Panc1 (cell line): ENCODE results near the gene PTGIS. TPM values are rescaled to one million over a fixed set of nuclear protein-coding genes. Genes with fewer than 3 reads are reported as not detected.

Experiments used
- ATAC-seq: fragments of 200-7000 bp; cut with Tn5 transposase; 2 replicates; pipeline ENCODE4 v1.9.1; 2020; ENCODE audit warnings: mild to moderate bottlenecking, moderate library complexity
- BruUV-seq: library from RNA; stranded (reverse); fragments of 400-500 nt; replicated peaks from 2 replicates; lab custom pipeline; 2021; lab: Mats Ljungman, UMichigan
- CTCF ChIA-PET: fragments of 300-600 bp; sonication (Branson Sonifier 250); formaldehyde crosslinking; loops from one replicate; lab custom pipeline; 2022; ENCODE audit warnings: antibody characterized with exemption; lab: Charles Lee
- POLR2A ChIA-PET: fragments of 300-600 bp; sonication (Branson Sonifier 250); formaldehyde crosslinking; loops from one replicate; lab custom pipeline; 2022; ENCODE audit warnings: antibody characterized with exemption; lab: Charles Lee
- DNase-seq: peaks from one replicate; pipeline ENCODE4 v3.0.0-alpha.2; 2010; ENCODE audit warnings: low read depth, low spot score
- H3K27ac ChIP-seq: 2 replicates; pipeline ENCODE4 v1.5.1; 2011; ENCODE audit warnings: mild to moderate bottlenecking, low read length, inconsistent platforms
- H3K27me3 ChIP-seq: fragments of 200-500 bp; sonication (Bioruptor generic); 2 replicates; pipeline ENCODE4 v1.6.0; 2014; ENCODE audit warnings: low read length, inconsistent platforms; ENCODE audit not compliant: control insufficient read depth, insufficient read depth
- H3K36me3 ChIP-seq: fragments of 200-500 bp; sonication (Bioruptor generic); 2 replicates; pipeline ENCODE4 v1.5.1; 2014; ENCODE audit warnings: inconsistent platforms, mild to moderate bottlenecking, low read length, moderate library complexity; ENCODE audit not compliant: control insufficient read depth, insufficient read depth
- H3K4me1 ChIP-seq: 2 replicates; pipeline ENCODE4 v1.5.1; 2011; ENCODE audit warnings: inconsistent platforms, mild to moderate bottlenecking, low read length, moderate library complexity; ENCODE audit not compliant: control insufficient read depth, insufficient read depth
- H3K4me3 ChIP-seq, 2 experiments: 2 replicates each; pipeline ENCODE4 v1.5.1; 2011 to 2012; ENCODE audit warnings: low read depth in 2 of 2, low read length in 2 of 2, mild to moderate bottlenecking in 2 of 2, inconsistent platforms in 1 of 2, moderate library complexity in 1 of 2
- H3K9me3 ChIP-seq: fragments of 200-500 bp; sonication (Bioruptor generic); 2 replicates; pipeline ENCODE4 v1.5.1; 2014; ENCODE audit warnings: low read depth, mild to moderate bottlenecking, inconsistent platforms, low read length, moderate library complexity; ENCODE audit not compliant: control insufficient read depth, insufficient read depth
- CTCF ChIP-seq: fragments of 450-650 bp; IDR thresholded peaks from 2 replicates; pipeline ENCODE4 v1.5.1; 2017; ENCODE audit warnings: mild to moderate bottlenecking
- POLR2AphosphoS5 ChIP-seq: IDR thresholded peaks from 2 replicates; pipeline ENCODE4 v1.6.1; 2012; ENCODE audit warnings: mild to moderate bottlenecking, low read depth, low read length, moderate library complexity
- SIN3A ChIP-seq: IDR thresholded peaks from 2 replicates; pipeline ENCODE4 v1.6.1; 2012; ENCODE audit warnings: low read depth, mild to moderate bottlenecking, low read length, moderate library complexity, borderline replicate concordance; ENCODE audit not compliant: insufficient read depth
- TCF7L2 ChIP-seq: IDR thresholded peaks from 2 replicates; pipeline ENCODE4 v1.6.1; 2011; ENCODE audit warnings: mild to moderate bottlenecking, low read depth, low read length, inconsistent platforms
- in situ Hi-C: cut with HindIII; loops from 2 replicates; pipeline ENCODE4 v1.10.0; 2016; ENCODE audit warnings: low sequenced_read_pairs, low pct_unique_long_range_greater_than_20kb
- intact Hi-C: fragments of 100-400 bp; cut with micrococcal nuclease; formaldehyde crosslinking; loops from one replicate; pipeline ENCODE4 v1.10.0; 2022; ENCODE audit not compliant: unreplicated experiment
- total RNA-seq: library from RNA; stranded (reverse); gene quantifications from one replicate; pipeline ENCODE4 v1.2.1, GENCODE V29; 2021; ENCODE audit not compliant: unreplicated experiment
- TF ChIP-seq, protein P1 (sequence below), 2 experiments: IDR thresholded peaks; 2 replicates each; pipeline ENCODE4 v1.6.1; 2011 to 2012; ENCODE audit warnings: low read depth in 2 of 2, control low read depth in 1 of 2, low read length in 1 of 2, mild to moderate bottlenecking in 1 of 2, moderate library complexity in 1 of 2; ENCODE audit not compliant: insufficient read depth in 1 of 2

The PTGIS gene
- total RNA-seq, 1 experiment from 2014 or later = 4.4 TPM

GRCh38 chr20:49589747-49590146, 21.8 kb upstream of the PTGIS start:
- H3K4me1 ChIP-seq = peaks cover 20% of the 10 kb centered on the region
- intact Hi-C loops = no loop called here
- DNase-seq (no peak), ATAC-seq (no peak)
- POLR2A ChIA-PET = interaction anchor here (0.6 to 0.7 kb wide), 2 partner anchors 11 to 33 kb away, joined by 3 to 5 read pairs; no protein-coding TSS in a partner anchor
- H3K4me3 ChIP-seq = no peak overlapping the region
- TF ChIP-seq CTCF (no peak), SIN3A (no peak), POLR2AphosphoS5 (no peak), TCF7L2 (no peak)
- TF ChIP-seq, protein P1, sequence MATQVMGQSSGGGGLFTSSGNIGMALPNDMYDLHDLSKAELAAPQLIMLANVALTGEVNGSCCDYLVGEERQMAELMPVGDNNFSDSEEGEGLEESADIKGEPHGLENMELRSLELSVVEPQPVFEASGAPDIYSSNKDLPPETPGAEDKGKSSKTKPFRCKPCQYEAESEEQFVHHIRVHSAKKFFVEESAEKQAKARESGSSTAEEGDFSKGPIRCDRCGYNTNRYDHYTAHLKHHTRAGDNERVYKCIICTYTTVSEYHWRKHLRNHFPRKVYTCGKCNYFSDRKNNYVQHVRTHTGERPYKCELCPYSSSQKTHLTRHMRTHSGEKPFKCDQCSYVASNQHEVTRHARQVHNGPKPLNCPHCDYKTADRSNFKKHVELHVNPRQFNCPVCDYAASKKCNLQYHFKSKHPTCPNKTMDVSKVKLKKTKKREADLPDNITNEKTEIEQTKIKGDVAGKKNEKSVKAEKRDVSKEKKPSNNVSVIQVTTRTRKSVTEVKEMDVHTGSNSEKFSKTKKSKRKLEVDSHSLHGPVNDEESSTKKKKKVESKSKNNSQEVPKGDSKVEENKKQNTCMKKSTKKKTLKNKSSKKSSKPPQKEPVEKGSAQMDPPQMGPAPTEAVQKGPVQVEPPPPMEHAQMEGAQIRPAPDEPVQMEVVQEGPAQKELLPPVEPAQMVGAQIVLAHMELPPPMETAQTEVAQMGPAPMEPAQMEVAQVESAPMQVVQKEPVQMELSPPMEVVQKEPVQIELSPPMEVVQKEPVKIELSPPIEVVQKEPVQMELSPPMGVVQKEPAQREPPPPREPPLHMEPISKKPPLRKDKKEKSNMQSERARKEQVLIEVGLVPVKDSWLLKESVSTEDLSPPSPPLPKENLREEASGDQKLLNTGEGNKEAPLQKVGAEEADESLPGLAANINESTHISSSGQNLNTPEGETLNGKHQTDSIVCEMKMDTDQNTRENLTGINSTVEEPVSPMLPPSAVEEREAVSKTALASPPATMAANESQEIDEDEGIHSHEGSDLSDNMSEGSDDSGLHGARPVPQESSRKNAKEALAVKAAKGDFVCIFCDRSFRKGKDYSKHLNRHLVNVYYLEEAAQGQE (IDR thresholded peaks at IDR 0.05; ENCODE audit: insufficient read depth in 1 of 2, low read depth in 2 of 2, low read length in 1 of 2) = no peak
- CTCF ChIA-PET = no interaction called here
- in situ Hi-C loops = no loop called here
- H3K9me3 ChIP-seq = no peaks in the 10 kb centered on the region
- H3K27ac ChIP-seq = no peak overlapping the region
- no peaks in the 10 kb centered on the region for H3K36me3 ChIP-seq
- no TSS peak for BruUV-seq
- no peaks in the 10 kb centered on the region for H3K27me3 ChIP-seq

DNA sequence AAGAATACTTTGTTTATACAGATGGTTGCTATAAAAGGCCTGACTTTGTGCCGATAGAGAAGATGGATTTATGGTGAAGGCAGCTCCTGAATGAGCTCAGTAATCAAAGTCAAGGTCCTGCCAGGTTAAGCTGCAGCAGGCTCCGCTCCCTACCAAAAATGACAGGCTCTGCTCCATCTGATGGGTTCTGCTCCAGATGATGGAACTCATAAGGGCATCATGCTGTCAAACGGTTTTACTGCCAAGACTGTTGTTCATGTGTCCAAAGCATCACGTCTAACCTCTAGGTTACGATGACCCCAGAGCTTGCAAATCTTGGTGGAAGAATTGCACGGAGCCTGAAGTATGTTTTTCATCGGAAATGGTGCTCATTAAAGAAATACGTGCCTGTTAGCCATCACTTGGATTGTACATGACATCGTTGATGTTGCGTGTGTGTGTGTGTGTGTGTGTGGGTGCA, 19.2 kb upstream of the PTGIS start:
- intact Hi-C loops = no loop called here
- H3K27me3 ChIP-seq = no peaks in the 10 kb centered on the region
- no peak overlapping the region for H3K27ac ChIP-seq
- ChIA-PET CTCF (interaction anchor here (0.6 kb wide), 1 partner anchor 190 kb away, joined by 5 read pairs; no protein-coding TSS in a partner anchor), POLR2A (interaction anchor here (0.7 to 1.0 kb wide), 2 partner anchors 15 to 45 kb away, joined by 4 to 7 read pairs; no protein-coding TSS in a partner anchor)
- no TSS peak for BruUV-seq
- H3K36me3 ChIP-seq = no peaks in the 10 kb centered on the region
- DNase-seq (no peak), ATAC-seq (no peak)
- TF ChIP-seq TCF7L2 (no peak), POLR2AphosphoS5 (no peak), SIN3A (no peak), CTCF (no peak)
- TF ChIP-seq, protein P1 (IDR thresholded peaks at IDR 0.05; ENCODE audit: insufficient read depth in 1 of 2, low read depth in 2 of 2, low read length in 1 of 2) = no peak
- in situ Hi-C loops = no loop called here
- no peak overlapping the region for H3K4me3 ChIP-seq
- peaks cover 19% of the 10 kb centered on the region for H3K4me1 ChIP-seq
- no peaks in the 10 kb centered on the region for H3K9me3 ChIP-seq
